ENCODE data around the gene REXO1. TPM values are rescaled to one million over a fixed set of nuclear protein-coding genes. Genes with fewer than 3 reads are reported as not detected.

The REXO1 gene
- total and polyA plus RNA-seq, 2 experiments from 2014 or later = 19.2 to 39.7 TPM

GRCh38 chr19:1862424-1863327, 14.4 kb upstream of the REXO1 start:
- no peak for TF ChIP-seq CTCF (IDR thresholded peaks at IDR 0.05; ENCODE audit: low read depth, low read length)
- peak overlapping the region; percentile 85 for H3K4me3 ChIP-seq
- peaks cover 3% of the 10 kb centered on the region for H3K27me3 ChIP-seq
- H3K9me3 ChIP-seq (ENCODE audit: low read depth) = no peaks in the 10 kb centered on the region
- H3K36me3 ChIP-seq = no peaks in the 10 kb centered on the region
- H3K4me1 ChIP-seq (ENCODE audit: low read depth) = peaks cover 15% of the 10 kb centered on the region
- no peak overlapping the region for H3K27ac ChIP-seq
- DNase-seq (ENCODE audit: low read depth in 1 of 2, low spot score in 1 of 2) = peak in 1 of 2 donors; percentile 60

GRCh38 chr19:1862068-1862423, 13.8 kb upstream of the REXO1 start:
- H3K27ac ChIP-seq = no peak overlapping the region
- H3K4me1 ChIP-seq (ENCODE audit: low read depth) = peaks cover 21% of the 10 kb centered on the region
- DNase-seq (ENCODE audit: low read depth in 1 of 2, low spot score in 1 of 2) = no peak
- TF ChIP-seq CTCF (IDR thresholded peaks at IDR 0.05; ENCODE audit: low read depth, low read length) = no peak
- H3K27me3 ChIP-seq = peaks cover 3% of the 10 kb centered on the region
- no peaks in the 10 kb centered on the region for H3K9me3 ChIP-seq (ENCODE audit: low read depth)
- peak overlapping the region; percentile 85 for H3K4me3 ChIP-seq
- no peaks in the 10 kb centered on the region for H3K36me3 ChIP-seq

- no peak for TF ChIP-seq CTCF (IDR thresholded peaks at IDR 0.05; ENCODE audit: low read depth, low read length)
- Histone ChIP-seq H3K27ac (no peak overlapping the region), H3K4me3 (peak overlapping the region; percentile 85), H3K4me1 (ENCODE audit: low read depth) (peaks cover 24% of the 10 kb centered on the region), H3K9me3 (ENCODE audit: low read depth) (no peaks in the 10 kb centered on the region), H3K27me3 (peaks cover 3% of the 10 kb centered on the region), H3K36me3 (no peaks in the 10 kb centered on the region)
- no peak for DNase-seq (ENCODE audit: low read depth in 1 of 2, low spot score in 1 of 2)
Measured at GRCh38 chr19:1861599-1862031, 13.3 kb upstream of the REXO1 start.

- Histone ChIP-seq H3K36me3 (no peaks in the 10 kb centered on the region), H3K9me3 (ENCODE audit: low read depth) (no peaks in the 10 kb centered on the region), H3K27ac (no peak overlapping the region), H3K4me3 (peak overlapping the region; percentile 85), H3K27me3 (peaks cover 3% of the 10 kb centered on the region), H3K4me1 (ENCODE audit: low read depth) (peaks cover 30% of the 10 kb centered on the region)
- no peak for DNase-seq (ENCODE audit: low read depth in 1 of 2, low spot score in 1 of 2)
- no peak for TF ChIP-seq CTCF (IDR thresholded peaks at IDR 0.05; ENCODE audit: low read depth, low read length)
Measured at GRCh38 chr19:1860821-1861598, 12.7 kb upstream of the REXO1 start.

GRCh38 chr19:1860042-1860775, 11.9 kb upstream of the REXO1 start:
- no peak overlapping the region for H3K27ac ChIP-seq
- TF ChIP-seq CTCF (IDR thresholded peaks at IDR 0.05; ENCODE audit: low read depth, low read length) = no peak
- DNase-seq (ENCODE audit: low read depth in 1 of 2, low spot score in 1 of 2) = peak; percentile 67 to 87
- H3K9me3 ChIP-seq (ENCODE audit: low read depth) = no peaks in the 10 kb centered on the region
- no peaks in the 10 kb centered on the region for H3K36me3 ChIP-seq
- peaks cover 3% of the 10 kb centered on the region for H3K27me3 ChIP-seq
- no peak overlapping the region for H3K4me3 ChIP-seq
- peaks cover 36% of the 10 kb centered on the region for H3K4me1 ChIP-seq (ENCODE audit: low read depth)

All from cardiac muscle cell (in vitro differentiated cells and primary cell).